ENCODE measurements around the gene VIPR2. TPM values are rescaled to one million over a fixed set of nuclear protein-coding genes. Genes with fewer than 3 reads are reported as not detected.

Gene VIPR2
- total and polyA plus RNA-seq, 2 donors from 2014 or later, result 0.91 to 1.3 TPM

- TF ChIP-seq CTCF (IDR thresholded peaks at IDR 0.05; ENCODE audit: borderline replicate concordance, extremely low read depth, insufficient read depth), result no peak
- peak in 3 of 5 donors; percentile 18 to 87 (median 63) for DNase-seq
- Histone ChIP-seq H3K4me3 (ENCODE audit: low read length in 3 of 3) (no peak overlapping the region), H3K27me3 (ENCODE audit: control insufficient read depth, insufficient read depth, low read length) (no peaks in the 10 kb centered on the region), H3K9ac (ENCODE audit: low read length in 3 of 3) (no peak overlapping the region), H3K9me3 (ENCODE audit: control insufficient read depth in 2 of 3, insufficient read depth in 1 of 3, low read length in 3 of 3) (no peaks in the 10 kb centered on the region), H3K4me1 (ENCODE audit: control insufficient read depth in 2 of 3, insufficient read depth in 2 of 3, low read depth in 1 of 3, low read length in 3 of 3) (peaks cover 0 to 7% (median 2%) of the 10 kb centered on the region in 3 donors), H3K27ac (ENCODE audit: low read depth in 2 of 2, low read length in 2 of 2) (peak overlapping the region in 1 of 2 donors; percentile 43), H3K36me3 (ENCODE audit: control insufficient read depth in 2 of 3, insufficient read depth in 3 of 3, low read length in 3 of 3) (no peaks in the 10 kb centered on the region)
- intact Hi-C loops (cut with DNase I), result no loop called here
- no peak for FAIRE-seq
Observed at GRCh38 chr7:159068488-159068811, 76.2 kb downstream of the VIPR2 start.

GRCh38 chr7:159067576-159068487, 76.8 kb downstream of the VIPR2 start:
- Histone ChIP-seq H3K36me3 (ENCODE audit: control insufficient read depth in 2 of 3, insufficient read depth in 3 of 3, low read length in 3 of 3) (no peaks in the 10 kb centered on the region), H3K9ac (ENCODE audit: low read length in 3 of 3) (no peak overlapping the region), H3K4me3 (ENCODE audit: low read length in 3 of 3) (no peak overlapping the region), H3K9me3 (ENCODE audit: control insufficient read depth in 2 of 3, insufficient read depth in 1 of 3, low read length in 3 of 3) (no peaks in the 10 kb centered on the region), H3K27ac (ENCODE audit: low read depth in 2 of 2, low read length in 2 of 2) (peak overlapping the region in 1 of 2 donors; percentile 43), H3K4me1 (ENCODE audit: control insufficient read depth in 2 of 3, insufficient read depth in 2 of 3, low read depth in 1 of 3, low read length in 3 of 3) (peaks cover 0 to 7% (median 2%) of the 10 kb centered on the region in 3 donors), H3K27me3 (ENCODE audit: control insufficient read depth, insufficient read depth, low read length) (no peaks in the 10 kb centered on the region)
- FAIRE-seq (no peak), DNase-seq (no peak)
- intact Hi-C loops (cut with DNase I), result no loop called here
- TF ChIP-seq CTCF (IDR thresholded peaks at IDR 0.05; ENCODE audit: borderline replicate concordance, extremely low read depth, insufficient read depth), result no peak

DNA sequence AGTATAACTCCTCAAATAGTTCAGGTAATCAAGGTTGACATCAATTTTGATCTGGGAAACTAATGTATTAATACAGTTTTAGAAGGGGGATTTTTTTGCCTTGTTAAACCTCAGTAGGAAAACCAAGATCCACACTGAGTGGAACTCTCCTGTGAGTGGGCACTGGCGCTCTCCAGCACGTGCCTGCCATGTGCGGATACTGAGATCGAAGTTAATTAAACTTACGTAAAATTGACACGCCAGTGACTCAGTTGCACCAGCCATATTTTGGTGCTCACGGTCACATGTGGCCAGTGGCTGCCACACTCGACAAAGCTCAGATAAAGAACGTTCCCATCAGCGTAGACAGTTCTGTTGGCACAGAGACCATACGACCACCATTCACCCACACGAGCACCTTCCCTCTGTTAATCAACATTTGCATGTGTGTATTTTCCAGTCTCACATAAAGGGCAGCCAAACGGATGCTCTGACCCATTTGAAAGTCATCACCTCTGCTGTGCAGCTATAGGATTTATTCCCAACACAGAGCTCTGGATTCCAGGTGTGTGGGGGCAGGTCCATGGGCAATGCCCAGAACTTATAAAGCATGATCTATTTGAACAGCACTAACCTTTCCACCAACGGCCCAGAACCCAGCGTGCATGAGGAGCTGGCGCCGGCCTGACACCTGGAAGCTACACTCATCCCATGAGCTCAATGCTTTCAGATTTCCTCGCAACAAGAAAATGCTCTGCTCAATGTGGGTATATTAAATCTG, 77.7 kb downstream of the VIPR2 start:
- Histone ChIP-seq H3K9me3 (ENCODE audit: control insufficient read depth in 2 of 3, insufficient read depth in 1 of 3, low read length in 3 of 3) (no peaks in the 10 kb centered on the region), H3K4me1 (ENCODE audit: control insufficient read depth in 2 of 3, insufficient read depth in 2 of 3, low read depth in 1 of 3, low read length in 3 of 3) (peaks cover 0 to 7% (median 2%) of the 10 kb centered on the region in 3 donors), H3K27me3 (ENCODE audit: control insufficient read depth, insufficient read depth, low read length) (no peaks in the 10 kb centered on the region), H3K9ac (ENCODE audit: low read length in 3 of 3) (no peak overlapping the region), H3K4me3 (ENCODE audit: low read length in 3 of 3) (no peak overlapping the region), H3K36me3 (ENCODE audit: control insufficient read depth in 2 of 3, insufficient read depth in 3 of 3, low read length in 3 of 3) (no peaks in the 10 kb centered on the region), H3K27ac (ENCODE audit: low read depth in 2 of 2, low read length in 2 of 2) (no peak overlapping the region)
- DNase-seq (no peak), FAIRE-seq (no peak)
- TF ChIP-seq CTCF (IDR thresholded peaks at IDR 0.05; ENCODE audit: borderline replicate concordance, extremely low read depth, insufficient read depth), result no peak
- intact Hi-C loops (cut with DNase I), result no loop called here

Data from kidney (tissue), 14 donors.